Esophagus squamous epithelium (tissue), 4 donors: ENCODE measurements around the gene ARHGAP8.
"Not testable (repeated sequence)": the region's sequence is repeated elsewhere in the genome, so short reads cannot be mapped to it uniquely, and the experiment has no call there.

Experiments used
- POLR2A ChIP-seq, 4 donors: fragments of 450-650 bp; IDR thresholded peaks; one replicate each; pipeline ENCODE4 v1.6.1; 2017; ENCODE audit warnings: antibody characterized with exemption in 4 of 4, mild to moderate bottlenecking in 4 of 4, moderate library complexity in 3 of 4
- TF ChIP-seq, protein P1 (sequence below), 6 experiments: fragments of 450-650 bp in 4 of 6; fragments of 200-600 bp in 2 of 6; sonication (generic) in 2 of 6; IDR thresholded peaks; one replicate each; pipeline ENCODE4 v1.5.1; 2016 to 2019; ENCODE audit warnings: antibody characterized with exemption in 6 of 6, mild to moderate bottlenecking in 4 of 6, moderate library complexity in 4 of 6

DNA sequence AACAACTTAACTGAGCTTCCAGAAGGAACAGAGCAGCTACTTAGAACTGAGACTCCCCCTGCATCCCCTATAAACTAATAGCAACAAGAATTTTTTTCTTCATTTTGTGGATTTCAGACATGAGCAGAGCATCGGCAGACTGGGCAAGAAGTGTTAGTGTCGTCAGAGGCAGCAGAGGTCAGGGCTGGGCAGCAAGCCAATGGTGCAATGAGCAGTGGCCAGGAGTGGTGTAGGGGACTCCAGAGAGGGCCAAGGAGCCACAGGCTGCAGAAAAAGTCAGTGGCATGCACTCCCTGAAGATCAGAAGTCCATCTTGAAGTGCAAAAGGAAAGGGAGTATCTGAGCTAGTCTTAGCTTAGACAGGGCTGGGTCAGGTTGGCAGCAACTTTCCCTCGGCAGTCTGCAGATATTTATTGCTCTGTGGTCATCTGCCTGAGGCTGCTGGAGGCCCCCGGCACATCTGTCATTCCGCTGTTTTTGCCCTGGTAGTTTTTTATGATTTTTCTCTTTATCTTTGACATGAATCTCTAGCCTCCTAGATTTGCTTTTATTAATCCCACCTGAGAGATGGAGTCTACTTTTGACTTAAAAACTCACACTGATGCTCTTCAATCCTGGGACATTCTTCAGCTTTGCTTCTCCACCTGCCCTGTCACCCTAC lies 152.2 kb downstream of the ARHGAP8 start:
- TF ChIP-seq, protein P1, sequence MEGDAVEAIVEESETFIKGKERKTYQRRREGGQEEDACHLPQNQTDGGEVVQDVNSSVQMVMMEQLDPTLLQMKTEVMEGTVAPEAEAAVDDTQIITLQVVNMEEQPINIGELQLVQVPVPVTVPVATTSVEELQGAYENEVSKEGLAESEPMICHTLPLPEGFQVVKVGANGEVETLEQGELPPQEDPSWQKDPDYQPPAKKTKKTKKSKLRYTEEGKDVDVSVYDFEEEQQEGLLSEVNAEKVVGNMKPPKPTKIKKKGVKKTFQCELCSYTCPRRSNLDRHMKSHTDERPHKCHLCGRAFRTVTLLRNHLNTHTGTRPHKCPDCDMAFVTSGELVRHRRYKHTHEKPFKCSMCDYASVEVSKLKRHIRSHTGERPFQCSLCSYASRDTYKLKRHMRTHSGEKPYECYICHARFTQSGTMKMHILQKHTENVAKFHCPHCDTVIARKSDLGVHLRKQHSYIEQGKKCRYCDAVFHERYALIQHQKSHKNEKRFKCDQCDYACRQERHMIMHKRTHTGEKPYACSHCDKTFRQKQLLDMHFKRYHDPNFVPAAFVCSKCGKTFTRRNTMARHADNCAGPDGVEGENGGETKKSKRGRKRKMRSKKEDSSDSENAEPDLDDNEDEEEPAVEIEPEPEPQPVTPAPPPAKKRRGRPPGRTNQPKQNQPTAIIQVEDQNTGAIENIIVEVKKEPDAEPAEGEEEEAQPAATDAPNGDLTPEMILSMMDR (IDR thresholded peaks at IDR 0.05) = not testable (repeated sequence)
- TF ChIP-seq POLR2A (IDR thresholded peaks at IDR 0.05) = not testable (repeated sequence)
